HG03103 (cell line): ENCODE data around the gene CHMP5.

Experiments used
- ATAC-seq: cut with Tn5 transposase; IDR thresholded peaks from one replicate; pipeline ENCODE4 v1.9.1; 2021; ENCODE audit warnings: low read depth; ENCODE audit not compliant: unreplicated experiment

Gene CHMP5

GRCh38 chr9:33273266-33273971, 8.6 kb downstream of the CHMP5 start:
- ATAC-seq, result no peak

DNA sequence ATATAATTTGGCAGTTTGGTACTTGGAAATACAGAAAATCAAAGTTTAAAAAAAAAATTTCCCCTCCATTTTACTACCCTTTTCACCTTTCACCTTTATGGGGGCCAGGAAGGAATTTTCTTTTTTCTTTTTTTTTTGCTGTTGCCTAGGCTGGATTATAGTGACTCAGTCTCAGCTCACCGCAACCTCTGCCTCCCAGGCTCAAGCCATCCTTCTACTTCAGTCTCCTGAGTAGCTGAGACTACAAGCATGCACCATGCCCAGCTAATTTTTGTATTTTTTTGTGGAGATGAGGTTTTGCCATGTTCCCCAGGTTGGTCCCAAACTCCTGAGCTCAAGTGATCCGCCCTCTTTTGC, 9.1 kb downstream of the CHMP5 start:
- no peak for ATAC-seq

- ATAC-seq, result no peak
These were observed 12.6 kb downstream of the CHMP5 start for GRCh38 chr9:33277484-33277883.

DNA sequence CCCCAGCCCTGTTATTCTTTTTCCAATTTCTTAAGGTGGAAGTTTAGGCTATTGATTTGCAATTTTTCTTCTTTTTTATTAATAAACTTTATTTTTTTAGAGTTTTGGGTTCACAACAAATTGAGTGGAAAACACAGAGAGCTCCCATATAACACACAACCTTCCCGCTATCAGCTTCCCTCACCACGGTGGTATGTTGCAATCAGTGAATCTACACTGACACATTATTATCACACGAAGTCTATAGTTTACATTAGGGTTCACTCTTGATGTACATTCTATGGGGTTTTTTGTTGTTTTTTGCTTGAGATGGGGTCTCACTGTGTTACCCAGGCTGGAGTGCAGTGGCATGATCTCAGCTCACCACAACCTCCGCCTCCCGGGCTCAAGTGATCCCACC, 20.7 kb downstream of the CHMP5 start:
- ATAC-seq, result no peak

GRCh38 chr9:33287087-33287490, 22.2 kb downstream of the CHMP5 start:
- no peak for ATAC-seq

GRCh38 chr9:33288235-33288634, 23.4 kb downstream of the CHMP5 start:
- ATAC-seq, result no peak

GRCh38 chr9:33288828-33289483, 24.1 kb downstream of the CHMP5 start:
- ATAC-seq, result no peak

DNA sequence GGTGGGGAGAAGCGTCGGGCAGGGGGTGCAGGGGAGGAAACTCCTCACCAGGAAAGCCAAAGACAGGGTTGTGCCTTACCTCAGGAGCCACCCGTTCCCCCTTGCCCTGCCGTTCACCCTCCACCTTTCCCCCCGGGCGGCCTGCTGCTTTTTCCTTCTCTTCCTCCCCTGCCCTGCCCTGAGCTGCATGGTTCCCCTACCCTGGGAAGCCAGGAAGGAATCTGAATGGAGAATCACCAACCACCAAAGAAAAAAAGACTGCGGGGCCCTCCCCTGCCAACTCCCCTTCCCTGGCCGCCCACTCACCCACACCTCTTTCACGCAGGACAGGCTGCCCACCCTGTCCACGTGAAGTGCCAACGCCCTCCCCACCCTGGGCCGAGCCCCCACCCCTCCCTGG, 24.6 kb downstream of the CHMP5 start:
- no peak for ATAC-seq

- ATAC-seq, result peak; percentile 23
These were observed 25.0 kb downstream of the CHMP5 start for GRCh38 chr9:33289936-33290246.

DNA sequence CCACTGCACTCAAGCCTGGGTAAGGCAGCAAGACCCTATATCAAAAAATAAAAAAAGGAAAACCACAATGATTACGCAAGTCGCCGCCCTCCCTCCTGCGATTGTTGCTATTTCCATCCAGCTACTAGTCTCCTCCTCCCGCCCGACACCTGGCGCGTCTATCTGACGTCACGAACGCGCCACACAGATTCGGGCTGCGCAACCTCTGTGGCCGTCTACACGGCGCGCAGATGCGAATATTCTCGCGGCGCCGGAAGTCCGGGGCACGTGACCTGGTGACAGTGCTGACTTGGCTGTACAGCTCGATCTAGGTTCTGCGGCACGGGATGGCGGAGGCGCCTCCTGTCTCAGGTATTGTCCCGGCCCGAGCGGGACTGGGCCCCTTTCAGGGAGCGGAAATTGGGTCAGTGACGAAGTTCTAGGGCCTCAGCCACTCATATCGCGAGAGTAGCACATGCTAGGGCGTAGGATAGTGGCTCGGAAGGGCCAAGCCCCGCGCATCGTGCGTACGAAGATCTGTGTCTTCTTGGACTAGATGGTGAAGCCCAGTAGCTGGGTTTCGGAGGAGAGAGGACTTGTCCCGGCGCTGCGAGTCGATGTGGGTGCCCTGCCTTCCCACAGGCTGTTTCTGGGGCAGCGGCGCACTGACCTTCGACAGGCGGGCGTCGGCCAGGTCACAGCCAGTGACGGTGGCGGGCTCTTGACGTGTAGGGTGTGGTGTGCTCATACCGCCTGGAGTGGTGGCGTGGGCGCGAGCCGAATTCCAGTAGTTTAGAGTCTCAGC, 25.6 kb downstream of the CHMP5 start, which contains the start of gene NFX1:
TSS of gene NFX1 (plus strand) at position 270 of the 784 bp plus-strand sequence. CDS start at position 327, 57 bp downstream.
- peak; percentile 84 for ATAC-seq

GRCh38 chr9:33291031-33291397, 26.2 kb downstream of the CHMP5 start:
- no peak for ATAC-seq

- ATAC-seq, result no peak
These were observed 27.1 kb downstream of the CHMP5 start for GRCh38 chr9:33291901-33292300.

DNA sequence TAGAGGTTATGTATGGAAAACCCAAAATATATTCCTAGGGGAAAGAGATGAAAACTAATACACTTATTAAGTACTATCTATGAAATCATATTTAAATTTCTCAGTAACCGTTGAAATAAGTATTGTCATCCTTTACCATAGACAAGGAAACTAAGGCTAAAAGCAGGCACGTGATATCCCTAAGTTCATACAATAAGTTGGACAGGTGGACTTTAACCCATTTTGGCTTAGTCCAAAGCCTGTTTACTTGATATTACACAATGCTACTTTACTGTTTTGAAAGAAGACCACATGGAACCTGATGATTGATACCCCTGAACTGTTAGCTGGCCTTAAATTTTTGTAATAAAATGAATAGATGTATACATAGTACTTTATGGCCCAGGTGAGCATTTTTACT, 28.9 kb downstream of the CHMP5 start:
- no peak for ATAC-seq

DNA sequence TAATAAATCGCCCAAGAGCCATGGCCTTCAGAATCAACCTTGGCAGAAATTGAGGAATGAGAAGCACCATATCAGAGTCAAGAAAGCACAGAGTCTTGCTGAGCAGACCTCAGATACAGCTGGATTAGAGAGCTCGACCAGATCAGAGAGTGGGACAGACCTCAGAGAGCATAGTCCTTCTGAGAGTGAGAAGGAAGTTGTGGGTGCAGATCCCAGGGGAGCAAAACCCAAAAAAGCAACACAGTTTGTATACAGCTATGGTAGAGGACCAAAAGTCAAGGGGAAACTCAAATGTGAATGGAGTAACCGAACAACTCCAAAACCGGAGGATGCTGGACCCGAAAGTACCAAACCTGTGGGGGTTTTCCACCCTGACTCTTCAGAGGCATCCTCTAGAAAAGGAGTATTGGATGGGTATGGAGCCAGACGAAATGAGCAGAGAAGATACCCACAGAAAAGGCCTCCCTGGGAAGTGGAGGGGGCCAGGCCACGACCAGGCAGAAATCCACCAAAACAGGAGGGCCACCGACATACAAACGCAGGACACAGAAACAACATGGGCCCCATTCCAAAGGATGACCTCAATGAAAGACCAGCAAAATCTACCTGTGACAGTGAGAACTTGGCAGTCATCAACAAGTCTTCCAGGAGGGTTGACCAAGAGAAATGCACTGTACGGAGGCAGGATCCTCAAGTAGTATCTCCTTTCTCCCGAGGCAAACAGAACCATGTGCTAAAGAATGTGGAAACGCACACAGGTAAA, 30.0 kb downstream of the CHMP5 start:
- no peak for ATAC-seq

- peak; percentile 41 for ATAC-seq
These were observed 30.7 kb downstream of the CHMP5 start for GRCh38 chr9:33295571-33295970.

DNA sequence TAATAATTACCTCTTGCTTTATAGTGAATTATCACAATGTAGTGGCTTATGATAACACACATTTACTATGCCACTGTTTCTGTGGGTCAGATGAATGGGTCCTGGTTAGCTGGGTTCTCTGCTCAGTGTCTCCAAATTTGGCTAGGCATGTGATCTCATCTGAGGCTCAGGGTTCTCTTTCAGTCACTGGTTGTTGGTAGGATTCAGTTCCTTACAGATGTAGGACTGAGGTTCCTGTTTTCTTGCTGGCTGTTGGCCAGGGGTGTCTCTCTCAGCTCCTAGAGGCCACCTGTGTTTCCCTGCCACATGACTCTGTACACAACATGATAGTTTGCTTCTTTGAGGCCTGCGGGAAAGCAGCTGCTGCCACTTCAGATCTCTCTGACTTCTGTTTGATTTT, 32.6 kb downstream of the CHMP5 start:
- peak; percentile 90 for ATAC-seq

DNA sequence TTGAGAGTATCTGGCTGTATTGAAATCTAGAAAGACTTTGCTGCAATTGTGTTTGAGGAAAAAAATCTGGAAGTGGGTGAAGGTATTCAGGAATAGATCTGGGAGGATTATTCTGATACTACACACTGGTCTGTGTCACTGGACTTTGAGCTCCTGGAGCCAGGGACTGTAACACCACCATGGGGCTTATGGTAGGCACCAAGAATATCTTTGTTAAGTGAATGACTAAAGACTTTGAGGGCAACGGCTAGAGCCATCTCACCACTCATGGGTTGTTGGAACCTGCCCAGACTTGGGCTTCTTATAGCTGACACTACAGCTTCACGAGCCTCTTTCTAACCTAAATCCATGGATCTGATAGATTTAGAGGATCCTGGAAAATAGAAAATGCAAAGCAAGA, 35.7 kb downstream of the CHMP5 start:
- no peak for ATAC-seq

DNA sequence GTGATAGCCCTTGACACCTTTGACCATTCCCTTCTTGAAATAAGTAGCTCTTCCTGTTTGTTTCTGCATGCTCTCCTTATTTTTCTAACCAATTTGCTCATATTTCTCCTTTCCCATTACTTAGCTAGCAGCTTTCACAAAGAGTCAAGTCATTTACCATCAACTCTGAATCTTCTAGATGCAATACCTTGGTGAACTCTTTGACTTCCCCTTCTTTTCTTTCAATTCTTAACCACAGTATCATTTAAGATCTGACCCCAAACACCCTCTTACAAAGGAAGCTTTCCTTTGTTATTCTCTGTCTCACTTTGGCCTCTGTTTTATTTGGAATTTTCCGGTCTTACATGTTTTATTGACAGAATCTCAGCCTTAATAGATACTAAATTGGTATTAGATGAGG, 39.5 kb downstream of the CHMP5 start:
- ATAC-seq, result no peak

DNA sequence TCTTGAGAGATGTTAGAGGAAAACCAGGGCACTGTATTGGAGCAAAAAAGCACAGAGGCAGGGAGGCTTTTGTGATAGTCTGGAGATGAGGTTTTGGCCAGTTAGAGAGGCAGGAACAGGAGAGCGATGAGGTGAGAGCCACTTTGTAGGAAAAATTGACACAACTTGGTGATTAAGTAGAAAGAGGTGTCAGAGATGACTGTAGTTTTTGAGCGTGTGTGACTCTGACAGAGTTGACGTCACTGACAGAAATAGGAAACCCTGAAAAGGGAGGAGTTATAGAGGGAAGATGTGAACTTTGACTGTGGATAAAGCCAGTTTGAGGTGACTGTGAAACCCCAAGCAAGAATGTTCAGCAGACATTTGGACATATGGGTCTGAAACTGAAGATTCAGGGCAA, 41.2 kb downstream of the CHMP5 start:
- no peak for ATAC-seq

DNA sequence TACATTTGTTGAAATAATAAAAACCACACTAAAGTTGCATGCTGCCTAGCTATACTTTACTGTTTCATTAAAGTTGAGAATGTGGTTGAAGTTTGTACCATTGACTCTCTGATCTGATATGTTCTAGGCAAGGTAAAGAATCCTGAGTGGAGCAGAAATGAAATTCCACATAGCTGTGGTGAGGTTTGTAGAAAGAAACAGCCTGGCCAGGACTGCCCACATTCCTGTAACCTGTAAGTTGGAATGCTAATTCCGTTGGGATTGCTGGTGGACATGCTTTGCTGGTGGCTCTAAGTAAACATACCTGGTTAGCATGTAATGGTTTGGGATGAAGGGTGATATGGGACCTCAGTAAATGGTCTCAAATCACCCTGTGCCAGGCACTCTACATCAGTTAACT, 42.2 kb downstream of the CHMP5 start:
- no peak for ATAC-seq

GRCh38 chr9:33309903-33310302, 45.1 kb downstream of the CHMP5 start:
- no peak for ATAC-seq
